GM19240 (cell line): Measurements from ENCODE around the gene EML4.

Experiments
- DNase-seq: peaks from one replicate; pipeline ENCODE4 v3.0.0; 2011; ENCODE audit warnings: low spot score; ENCODE audit not compliant: insufficient read length

The EML4 gene

GRCh38 chr2:42297322-42297936, 128.3 kb downstream of the EML4 start:
- no peak for DNase-seq

GRCh38 chr2:42298132-42298531, 129.0 kb downstream of the EML4 start:
- no peak for DNase-seq

- DNase-seq: no peak
These were observed 130.0 kb downstream of the EML4 start for GRCh38 chr2:42298996-42299754.

GRCh38 chr2:42300527-42300926, 131.4 kb downstream of the EML4 start:
- DNase-seq: no peak

- no peak for DNase-seq
These were observed 134.1 kb downstream of the EML4 start for GRCh38 chr2:42303252-42303651.

GRCh38 chr2:42304059-42304713, 135.0 kb downstream of the EML4 start:
- no peak for DNase-seq

GRCh38 chr2:42307180-42307579, 138.0 kb downstream of the EML4 start:
- no peak for DNase-seq

- DNase-seq: no peak
These were observed 140.2 kb downstream of the EML4 start for GRCh38 chr2:42309366-42309765.

GRCh38 chr2:42310007-42310515, 140.9 kb downstream of the EML4 start:
- DNase-seq: no peak

- DNase-seq: no peak
These were observed 143.0 kb downstream of the EML4 start for GRCh38 chr2:42312106-42312505.

- no peak for DNase-seq
These were observed 145.8 kb downstream of the EML4 start for GRCh38 chr2:42314892-42315468.

- DNase-seq: no peak
These were observed 146.8 kb downstream of the EML4 start for GRCh38 chr2:42315844-42316470.

- DNase-seq: no peak
These were observed 147.8 kb downstream of the EML4 start for GRCh38 chr2:42316910-42317309.

GRCh38 chr2:42317486-42317885, 148.3 kb downstream of the EML4 start:
- no peak for DNase-seq

GRCh38 chr2:42317945-42318344, 148.8 kb downstream of the EML4 start:
- DNase-seq: no peak

GRCh38 chr2:42319265-42319664, 150.1 kb downstream of the EML4 start:
- no peak for DNase-seq

GRCh38 chr2:42321452-42322064, 152.4 kb downstream of the EML4 start:
- DNase-seq: no peak

- DNase-seq: no peak
These were observed 155.1 kb downstream of the EML4 start for GRCh38 chr2:42324244-42324643.

- no peak for DNase-seq
These were observed 155.8 kb downstream of the EML4 start for GRCh38 chr2:42324949-42325348.

- DNase-seq: no peak
These were observed 156.5 kb downstream of the EML4 start for GRCh38 chr2:42325609-42326008.

- DNase-seq: no peak
These were observed 158.0 kb downstream of the EML4 start for GRCh38 chr2:42327125-42327524.
